Natural killer cell treated with Interleukin-12 subunit alpha and Interleukin-12 subunit beta and Interleukin-15 and Interleukin-18, amount 100 ng/mL, for 72 hours (primary cell): Measurements from ENCODE around the gene SRP19. TPM values are rescaled to one million over a fixed set of nuclear protein-coding genes. Genes with fewer than 3 reads are reported as not detected.
A peak's percentile ranks its signal among the peaks of the same experiment; 100 is the strongest.

Source experiments
- ATAC-seq, 2 donors: fragments of 150-1000 bp; cut with Tn5 transposase in 1 of 2; sonication (Bioruptor Pico), chemical (Tn5 transposase) in 1 of 2; 2 replicates each; pipeline ENCODE4 v1.10.0; 2021
- DNase-seq: peaks from one replicate; pipeline ENCODE4 v3.0.0; 2022; ENCODE audit warnings: low spot score
- H3K27ac Mint-ChIP-seq, 2 donors: 1 replicate in 1 of 2; 2 replicates in 1 of 2; pipeline ENCODE4 v1.8.0; 2022; ENCODE audit warnings: mixed read lengths in 2 of 2, mild to moderate bottlenecking in 1 of 2, moderate library complexity in 1 of 2
- H3K27me3 Mint-ChIP-seq, 2 donors: 1 replicate in 1 of 2; 2 replicates in 1 of 2; pipeline ENCODE4 v1.8.0; 2022; ENCODE audit warnings: mixed read lengths in 2 of 2
- H3K36me3 Mint-ChIP-seq: one replicate; pipeline ENCODE4 v1.8.0; 2022; ENCODE audit warnings: mixed read lengths
- H3K4me1 Mint-ChIP-seq, 2 donors: 1 replicate in 1 of 2; 2 replicates in 1 of 2; pipeline ENCODE4 v1.8.0; 2022; ENCODE audit warnings: low read depth in 2 of 2, mixed read lengths in 2 of 2, mild to moderate bottlenecking in 1 of 2
- H3K4me3 Mint-ChIP-seq: one replicate; pipeline ENCODE4 v1.8.0; 2022; ENCODE audit warnings: mixed read lengths
- H3K9me3 Mint-ChIP-seq: 2 replicates; pipeline ENCODE4 v1.8.0; 2022; ENCODE audit warnings: mixed read lengths
- total RNA-seq, 2 donors: library from RNA; stranded (reverse); gene quantifications; one replicate each; pipeline ENCODE4 v1.2.3, GENCODE V29; 2022

SRP19 gene
- total RNA-seq: 10 to 100 TPM; 62.4 to 70.7 TPM

DNA sequence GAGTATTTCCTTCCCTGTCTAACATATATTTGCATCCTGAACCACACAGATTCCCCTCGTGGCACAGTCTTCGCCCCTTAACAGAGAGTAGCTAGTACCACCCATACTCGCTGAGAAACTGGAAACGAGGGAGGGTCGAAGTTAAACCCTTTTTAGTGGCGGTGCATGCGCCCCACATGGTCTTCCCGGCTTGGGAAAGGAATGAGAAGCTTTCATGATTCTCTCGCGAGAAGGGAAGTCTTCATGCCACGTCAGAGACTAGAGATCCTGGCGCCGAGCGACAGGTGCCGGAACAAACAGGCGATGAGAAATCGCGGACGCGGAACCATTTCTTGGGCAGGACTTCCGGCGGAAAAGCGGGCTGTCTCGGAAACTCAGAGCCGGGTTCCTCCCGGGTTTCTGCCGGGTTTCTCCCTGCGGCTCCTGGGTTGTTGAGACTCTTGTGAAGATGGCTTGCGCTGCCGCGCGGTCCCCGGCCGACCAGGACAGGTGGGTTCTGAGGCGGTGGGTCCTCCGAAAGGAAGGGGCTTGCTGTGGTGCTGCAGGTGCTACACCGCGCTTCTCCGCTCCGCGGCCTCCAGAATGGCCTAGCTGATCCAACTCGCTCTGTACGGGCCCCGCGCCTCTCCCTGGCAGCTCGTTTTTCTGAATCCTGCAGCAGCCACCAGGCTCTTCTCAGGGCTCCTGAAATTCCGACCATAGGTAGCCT lies at the start of gene SRP19:
Gene SRP19, plus strand, starts transcription at position 359 of the 709 bp plus-strand sequence. Its CDS starts 90 bp downstream, at position 449.
- Mint-ChIP-seq H3K27ac (peak within 1 kb of the TSS; percentile 93 to 98), H3K4me1 (peaks cover 27 to 35% of the 10 kb centered on the region in 2 donors), H3K9me3 (peaks cover 3% of the 10 kb centered on the region), H3K4me3 (peak within 1 kb of the TSS; percentile 97), H3K27me3 (peaks cover 14 to 15% of the 10 kb centered on the region in 2 donors), H3K36me3 (peaks cover 24% of the 10 kb centered on the region)
- ATAC-seq (peak; percentile 96 to 97), DNase-seq (peak; percentile 93)

DNA sequence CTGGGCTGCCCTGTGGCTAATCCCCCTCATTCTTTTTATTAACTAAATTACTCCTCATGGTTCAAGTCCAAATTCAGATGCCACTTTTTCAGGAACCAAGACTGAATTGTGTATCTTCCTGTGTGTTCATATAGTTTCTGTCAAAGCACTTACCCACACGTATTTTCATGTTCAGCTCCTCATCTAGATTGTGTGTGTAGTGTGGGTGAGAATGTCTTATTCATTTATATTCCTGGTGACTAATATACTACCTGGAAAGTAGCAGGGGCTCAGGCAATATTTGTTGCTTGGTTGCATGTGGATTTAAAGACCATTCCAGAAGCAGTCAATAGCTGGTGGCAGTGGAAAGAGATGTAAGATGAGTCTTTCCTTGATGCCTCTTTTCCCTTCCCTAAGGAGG lies 48.5 kb upstream of the SRP19 start:
- H3K4me3 Mint-ChIP-seq: no peak overlapping the region
- H3K27me3 Mint-ChIP-seq: no peaks in the 10 kb centered on the region
- peak in 1 of 2 donors; percentile 44 for ATAC-seq
- no peaks in the 10 kb centered on the region for H3K9me3 Mint-ChIP-seq
- peaks cover 7 to 9% of the 10 kb centered on the region in 2 donors for H3K4me1 Mint-ChIP-seq
- no peak for DNase-seq
- peak overlapping the region; percentile 3 to 9 for H3K27ac Mint-ChIP-seq
- H3K36me3 Mint-ChIP-seq: peaks cover 5% of the 10 kb centered on the region

DNA sequence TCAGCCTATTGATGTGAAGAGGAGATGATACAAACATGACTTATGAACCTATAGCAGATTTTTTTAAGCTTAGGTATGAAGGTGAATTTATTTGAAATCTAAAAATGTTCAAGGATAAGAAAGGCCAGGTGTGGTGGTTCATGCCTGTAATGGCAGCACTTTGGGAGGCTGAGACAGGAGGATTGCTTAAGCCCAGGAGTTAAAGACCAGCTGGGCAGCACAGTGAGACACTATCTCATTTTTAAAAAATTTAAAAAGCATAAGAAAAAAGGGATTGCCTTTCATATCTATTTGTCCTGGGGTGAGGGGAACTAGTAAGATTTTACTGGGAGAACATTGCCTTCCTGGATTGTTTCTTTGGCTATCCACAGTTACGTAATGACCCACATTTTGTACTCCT lies 40.8 kb upstream of the SRP19 start:
- Mint-ChIP-seq H3K36me3 (peaks cover 10% of the 10 kb centered on the region), H3K27ac (no peak overlapping the region)

DNA sequence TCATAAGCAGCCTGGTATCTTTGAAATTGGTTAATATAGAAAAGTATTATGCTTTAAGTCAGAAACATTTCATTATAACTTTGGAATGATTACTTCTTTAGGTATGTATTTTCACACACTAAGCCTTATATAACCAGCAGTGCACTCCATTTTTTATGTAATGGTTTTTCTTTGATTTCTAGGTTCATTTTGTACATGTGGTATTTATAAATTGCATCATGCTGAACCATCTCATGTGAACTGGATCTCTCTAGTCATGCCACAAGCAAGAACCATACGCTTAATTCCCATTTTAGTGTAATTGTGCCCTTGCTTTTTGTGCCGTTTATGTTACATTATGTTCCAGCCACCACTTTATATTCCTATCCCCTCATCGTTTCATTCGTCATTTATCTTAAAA lies 38.6 kb upstream of the SRP19 start:
- DNase-seq: no peak
- ATAC-seq: no peak
- H3K36me3 Mint-ChIP-seq: peaks cover 7% of the 10 kb centered on the region
- H3K4me3 Mint-ChIP-seq: no peak overlapping the region
- no peaks in the 10 kb centered on the region for H3K27me3 Mint-ChIP-seq
- H3K4me1 Mint-ChIP-seq: no peaks in the 10 kb centered on the region
- no peaks in the 10 kb centered on the region for H3K9me3 Mint-ChIP-seq
- no peak overlapping the region for H3K27ac Mint-ChIP-seq

More for the DNA sequence above, 40.8 kb upstream of the SRP19 start:
- no peaks in the 10 kb centered on the region for H3K27me3 Mint-ChIP-seq
- DNase-seq: no peak
- no peak overlapping the region for H3K4me3 Mint-ChIP-seq
- ATAC-seq: no peak
- no peaks in the 10 kb centered on the region for H3K9me3 Mint-ChIP-seq
- H3K4me1 Mint-ChIP-seq: no peaks in the 10 kb centered on the region

GRCh38 chr5:112823181-112823580 lies 37.9 kb upstream of the SRP19 start:
- H3K4me1 Mint-ChIP-seq: no peaks in the 10 kb centered on the region
- peaks cover 7% of the 10 kb centered on the region for H3K36me3 Mint-ChIP-seq
- H3K9me3 Mint-ChIP-seq: no peaks in the 10 kb centered on the region
- H3K4me3 Mint-ChIP-seq: no peak overlapping the region
- DNase-seq (no peak), ATAC-seq (no peak)
- H3K27ac Mint-ChIP-seq: peak overlapping the region in 1 of 2 donors; percentile 6
- H3K27me3 Mint-ChIP-seq: no peaks in the 10 kb centered on the region

DNA sequence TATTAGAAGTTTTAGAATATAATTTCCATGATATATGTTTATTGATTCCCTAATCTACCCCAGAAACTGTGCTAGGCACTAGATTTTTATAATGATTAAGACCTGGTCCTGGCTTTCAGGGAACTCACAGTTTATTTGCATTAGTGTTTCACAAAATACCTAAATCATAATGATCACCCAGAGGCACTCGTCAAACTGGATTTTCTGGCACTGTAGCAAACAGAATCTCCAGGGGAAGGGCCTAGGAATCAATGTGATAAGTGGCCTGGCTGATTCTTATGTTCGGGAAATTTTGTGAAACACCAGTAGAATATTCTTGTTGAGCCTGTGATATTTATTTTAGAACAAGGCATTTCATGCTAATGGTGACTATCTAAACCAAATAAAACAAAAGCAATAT lies 37.4 kb upstream of the SRP19 start:
- H3K4me1 Mint-ChIP-seq: no peaks in the 10 kb centered on the region
- no peak for ATAC-seq
- peak overlapping the region in 1 of 2 donors; percentile 6 for H3K27ac Mint-ChIP-seq
- no peaks in the 10 kb centered on the region for H3K27me3 Mint-ChIP-seq
- H3K4me3 Mint-ChIP-seq: no peak overlapping the region
- peaks cover 7% of the 10 kb centered on the region for H3K36me3 Mint-ChIP-seq
- DNase-seq: no peak
- no peaks in the 10 kb centered on the region for H3K9me3 Mint-ChIP-seq

- ATAC-seq (no peak), DNase-seq (no peak)
- Mint-ChIP-seq H3K4me1 (no peaks in the 10 kb centered on the region), H3K9me3 (no peaks in the 10 kb centered on the region), H3K4me3 (no peak overlapping the region), H3K36me3 (peaks cover 7% of the 10 kb centered on the region), H3K27ac (no peak overlapping the region), H3K27me3 (no peaks in the 10 kb centered on the region)
Observed at GRCh38 chr5:112824197-112824596, 36.9 kb upstream of the SRP19 start.

GRCh38 chr5:112830378-112830777 lies 30.7 kb upstream of the SRP19 start:
- ATAC-seq: no peak
- H3K27ac Mint-ChIP-seq: peak overlapping the region in 1 of 2 donors; percentile 14
- H3K4me3 Mint-ChIP-seq: no peak overlapping the region
- no peaks in the 10 kb centered on the region for H3K9me3 Mint-ChIP-seq
- peaks cover under 1% of the 10 kb centered on the region for H3K36me3 Mint-ChIP-seq
- no peaks in the 10 kb centered on the region for H3K4me1 Mint-ChIP-seq
- no peak for DNase-seq
- H3K27me3 Mint-ChIP-seq: no peaks in the 10 kb centered on the region

DNA sequence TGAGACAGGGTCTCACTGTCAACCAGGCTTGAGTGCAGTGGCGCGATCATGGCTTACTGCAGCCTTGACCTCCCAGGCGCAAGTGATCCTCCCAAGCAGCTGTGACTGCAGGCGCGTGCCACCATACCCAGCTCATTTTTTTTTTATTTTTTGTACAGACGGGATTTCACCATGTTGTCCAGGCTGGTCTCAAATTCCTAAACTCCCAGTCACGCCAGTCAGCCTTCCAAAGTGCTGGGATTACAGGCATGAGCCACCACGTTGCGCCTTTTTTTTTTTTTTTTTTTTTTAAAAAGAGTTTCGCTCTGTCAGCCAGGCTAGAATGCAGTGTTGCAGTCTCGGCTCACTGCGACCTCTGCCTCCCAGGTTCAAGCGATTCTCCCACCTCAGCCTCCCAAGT lies 27.1 kb upstream of the SRP19 start:
- ATAC-seq (no peak), DNase-seq (no peak)
- no peaks in the 10 kb centered on the region for H3K9me3 Mint-ChIP-seq
- H3K4me1 Mint-ChIP-seq: no peaks in the 10 kb centered on the region
- H3K27ac Mint-ChIP-seq: no peak overlapping the region
- peaks cover 16% of the 10 kb centered on the region for H3K36me3 Mint-ChIP-seq
- no peak overlapping the region for H3K4me3 Mint-ChIP-seq
- H3K27me3 Mint-ChIP-seq: no peaks in the 10 kb centered on the region

DNA sequence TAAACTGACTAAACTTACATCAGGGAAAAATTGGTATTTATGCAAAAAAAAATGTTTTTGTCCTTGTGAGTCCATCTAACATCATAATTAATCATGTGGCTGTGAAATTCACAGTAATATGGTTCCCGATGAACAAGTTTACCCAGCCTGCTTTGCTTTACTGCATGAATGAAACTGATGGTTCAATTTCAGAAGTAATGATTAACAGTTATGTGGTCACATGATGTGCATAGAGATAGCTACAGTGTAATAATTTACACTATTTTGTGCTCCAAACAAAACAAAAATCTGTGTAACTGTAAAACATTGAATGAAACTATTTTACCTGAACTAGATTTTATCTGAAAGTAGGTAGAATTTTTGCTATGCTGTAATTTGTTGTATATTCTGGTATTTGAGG lies 16.6 kb upstream of the SRP19 start:
- Mint-ChIP-seq H3K36me3 (no peaks in the 10 kb centered on the region), H3K9me3 (no peaks in the 10 kb centered on the region), H3K27ac (no peak overlapping the region), H3K4me1 (peaks cover 4 to 5% of the 10 kb centered on the region in 2 donors), H3K4me3 (no peak overlapping the region), H3K27me3 (peaks cover 0 to 3% of the 10 kb centered on the region in 2 donors)
- ATAC-seq (no peak), DNase-seq (no peak)

GRCh38 chr5:112846556-112846955 lies 14.5 kb upstream of the SRP19 start:
- Mint-ChIP-seq H3K4me1 (peaks cover 4 to 5% of the 10 kb centered on the region in 2 donors), H3K36me3 (no peaks in the 10 kb centered on the region), H3K9me3 (no peaks in the 10 kb centered on the region), H3K27ac (no peak overlapping the region), H3K27me3 (peaks cover 0 to 4% of the 10 kb centered on the region in 2 donors), H3K4me3 (no peak overlapping the region)
- no peak for DNase-seq
- no peak for ATAC-seq

- Mint-ChIP-seq H3K4me3 (no peak overlapping the region), H3K36me3 (no peaks in the 10 kb centered on the region), H3K27me3 (peaks cover 0 to 7% of the 10 kb centered on the region in 2 donors), H3K27ac (no peak overlapping the region), H3K4me1 (peaks cover 4 to 5% of the 10 kb centered on the region in 2 donors), H3K9me3 (no peaks in the 10 kb centered on the region)
- DNase-seq (no peak), ATAC-seq (no peak)
Observed at GRCh38 chr5:112847306-112847705, 13.8 kb upstream of the SRP19 start.

- H3K36me3 Mint-ChIP-seq: no peaks in the 10 kb centered on the region
- peak overlapping the region in 1 of 2 donors; percentile 58 for H3K27ac Mint-ChIP-seq
- no peak for DNase-seq
Observed at GRCh38 chr5:112848116-112848811, 12.8 kb upstream of the SRP19 start.

DNA sequence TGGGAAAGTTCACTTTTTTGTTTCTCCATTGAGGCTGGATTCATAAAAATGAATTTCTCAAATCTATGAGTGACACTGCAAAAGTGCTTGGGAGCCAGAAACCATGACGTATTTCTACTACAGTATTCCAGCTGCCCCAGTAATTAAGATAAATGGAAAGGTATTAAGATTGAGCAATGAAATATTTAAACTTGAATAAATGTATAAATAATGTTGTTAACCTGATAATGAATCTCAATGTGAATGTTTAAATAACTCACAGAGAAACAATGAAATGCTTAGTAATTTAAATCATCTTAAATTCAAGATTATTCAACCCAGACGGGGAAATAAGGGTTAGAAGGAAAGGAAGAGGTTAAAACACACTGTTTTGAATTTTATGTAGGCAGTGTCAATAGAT lies 11.2 kb upstream of the SRP19 start:
- ATAC-seq: no peak
- Mint-ChIP-seq H3K4me3 (no peak overlapping the region), H3K4me1 (peaks cover 4 to 5% of the 10 kb centered on the region in 2 donors), H3K36me3 (peaks cover 5% of the 10 kb centered on the region), H3K27ac (no peak overlapping the region), H3K9me3 (no peaks in the 10 kb centered on the region), H3K27me3 (peaks cover 5 to 14% of the 10 kb centered on the region in 2 donors)
- no peak for DNase-seq

More at GRCh38 chr5:112848116-112848811, 12.8 kb upstream of the SRP19 start:
- Mint-ChIP-seq H3K9me3 (no peaks in the 10 kb centered on the region), H3K4me3 (no peak overlapping the region), H3K27me3 (peaks cover 0 to 10% of the 10 kb centered on the region in 2 donors), H3K4me1 (peaks cover 4 to 5% of the 10 kb centered on the region in 2 donors)
- ATAC-seq: peak; percentile 76 to 84
